Gastrocnemius medialis (tissue), 4 donors: Measurements from ENCODE around the gene RAD18. TPM values are rescaled to one million over a fixed set of nuclear protein-coding genes. Genes with fewer than 3 reads are reported as not detected.

ENCODE experiments used
- ATAC-seq, 2 donors: fragments of 150-250 bp; one replicate each; pipeline ENCODE4 v1.9.1; 2016
- DNase-seq, 2 donors: peaks; one replicate each; pipeline ENCODE4 v3.0.0-alpha.2; 2019
- H3K27ac ChIP-seq, 4 donors: fragments of 200-600 bp; sonication (generic); 1 replicate in 1 of 4; 2 replicates in 3 of 4; pipeline ENCODE4 v1.5.1; 2016 to 2018; ENCODE audit warnings: mild to moderate bottlenecking in 2 of 4, moderate library complexity in 1 of 4
- H3K27me3 ChIP-seq, 3 donors: fragments of 200-600 bp; sonication (generic) in 2 of 3; 1 replicate in 1 of 3; 2 replicates in 2 of 3; pipeline versions ENCODE4 v1.5.1 to v1.6.0; 2016 to 2019; ENCODE audit warnings: mild to moderate bottlenecking in 1 of 3, moderate library complexity in 1 of 3
- H3K36me3 ChIP-seq, 2 donors: fragments of 200-600 bp; sonication (generic) in 1 of 2; one replicate each; pipeline ENCODE4 v1.5.1; 2017 to 2018
- H3K4me1 ChIP-seq, 2 donors: fragments of 200-600 bp; sonication (generic) in 1 of 2; one replicate each; pipeline ENCODE4 v1.5.1; 2016 to 2017; ENCODE audit warnings: mild to moderate bottlenecking in 2 of 2
- H3K4me3 ChIP-seq, 4 donors: fragments of 200-600 bp; sonication (generic) in 3 of 4; 1 replicate in 1 of 4; 2 replicates in 3 of 4; pipeline ENCODE4 v1.5.1; 2016 to 2019; ENCODE audit warnings: mild to moderate bottlenecking in 2 of 4
- H3K9me3 ChIP-seq, 3 donors: fragments of 200-600 bp; sonication (generic) in 2 of 3; 1 replicate in 1 of 3; 2 replicates in 2 of 3; pipeline ENCODE4 v1.5.1; 2016 to 2019
- CTCF ChIP-seq, 5 experiments: fragments of 450-650 bp in 3 of 5; fragments of 200-600 bp in 2 of 5; sonication (generic) in 2 of 5; IDR thresholded peaks in 4 of 5; conservative IDR thresholded peaks in 1 of 5; 1 replicate in 4 of 5; 2 replicates in 1 of 5; pipeline ENCODE4 v1.5.1; 2016 to 2019; ENCODE audit warnings: antibody characterized with exemption in 5 of 5, mild to moderate bottlenecking in 3 of 5, moderate library complexity in 3 of 5
- POLR2A ChIP-seq, 2 donors: fragments of 450-650 bp; IDR thresholded peaks; one replicate each; pipeline ENCODE4 v1.6.1; 2017; ENCODE audit warnings: antibody characterized with exemption in 2 of 2, mild to moderate bottlenecking in 2 of 2, moderate library complexity in 2 of 2
- in situ Hi-C, 4 donors: fragments of 200-750 bp; cut with MboI; loops; one replicate each; pipeline versions ENCODE4 v1.15.0 to v1.8.0; 2017; ENCODE audit warnings: low sequenced_read_pairs in 4 of 4
- intact Hi-C: fragments of 100-400 bp; cut with DNase I; formaldehyde crosslinking; loops from one replicate; pipeline ENCODE4 v1.15.1; 2023; ENCODE audit warnings: low total_unique reads
- total RNA-seq, 4 donors: library from RNA; depleted of rRNA; stranded (reverse); fragments of >200 nt; gene quantifications; one replicate each; pipeline versions ENCODE4 v1.1.0 to v1.2.3, GENCODE V29; 2016

RAD18 gene
- total RNA-seq, 4 donors from 2014 or later = 1.8 to 5.8 (median 2.3) TPM

DNA sequence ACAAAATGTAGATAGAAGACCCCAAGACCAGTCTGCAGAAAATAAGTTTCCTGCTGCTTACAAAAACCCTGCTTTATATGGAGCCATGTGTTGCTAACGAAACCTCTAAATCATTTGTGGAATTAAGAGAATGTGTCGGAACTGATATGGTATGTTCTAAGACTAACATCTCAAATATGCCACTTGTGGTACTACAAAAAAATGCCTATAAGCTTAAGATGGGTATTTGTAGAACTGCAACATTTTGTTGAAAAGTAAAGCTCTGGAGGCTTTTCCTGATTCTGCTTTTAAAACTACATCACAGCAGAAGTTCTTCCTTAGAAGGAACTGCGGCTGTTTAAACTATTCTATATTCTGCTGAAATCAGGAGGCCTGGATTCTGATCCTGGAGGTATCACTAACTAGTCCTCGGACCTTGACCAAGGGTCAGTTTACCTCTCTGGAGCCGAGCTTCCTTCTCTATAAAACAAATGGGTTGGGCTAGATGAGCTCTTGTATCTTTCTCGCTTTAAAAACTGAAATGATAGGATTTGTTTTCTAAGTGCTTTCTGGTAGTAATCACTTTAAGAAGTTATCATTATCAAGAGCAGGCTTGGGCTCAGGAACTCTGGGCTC is 74.9 kb downstream of the RAD18 start:
- Histone ChIP-seq H3K9me3 (no peaks in the 10 kb centered on the region), H3K4me3 (no peak overlapping the region), H3K36me3 (no peaks in the 10 kb centered on the region), H3K4me1 (no peaks in the 10 kb centered on the region), H3K27me3 (no peaks in the 10 kb centered on the region), H3K27ac (no peak overlapping the region)
- no peak for TF ChIP-seq CTCF (IDR thresholded peaks at IDR 0.05 in 4 of 5, conservative IDR thresholded peaks at IDR 0.05 in 1 of 5)
- TF ChIP-seq POLR2A (IDR thresholded peaks at IDR 0.05) = no peak
- ATAC-seq (no peak), DNase-seq (no peak)
- in situ Hi-C loops = no loop called here
- intact Hi-C loops = no loop called here

- H3K27me3 ChIP-seq = no peaks in the 10 kb centered on the region
- H3K36me3 ChIP-seq = no peaks in the 10 kb centered on the region
- no peaks in the 10 kb centered on the region for H3K9me3 ChIP-seq
- H3K4me3 ChIP-seq = no peak overlapping the region
- no peak overlapping the region for H3K27ac ChIP-seq
- no peak for DNase-seq
- intact Hi-C loops (no loop called here), in situ Hi-C loops (no loop called here)
- TF ChIP-seq POLR2A (IDR thresholded peaks at IDR 0.05) (no peak), CTCF (IDR thresholded peaks at IDR 0.05 in 4 of 5, conservative IDR thresholded peaks at IDR 0.05 in 1 of 5) (no peak)
- ATAC-seq = no peak
- no peaks in the 10 kb centered on the region for H3K4me1 ChIP-seq
These were observed 75.6 kb downstream of the RAD18 start for GRCh38 chr3:8887435-8888300.

DNA sequence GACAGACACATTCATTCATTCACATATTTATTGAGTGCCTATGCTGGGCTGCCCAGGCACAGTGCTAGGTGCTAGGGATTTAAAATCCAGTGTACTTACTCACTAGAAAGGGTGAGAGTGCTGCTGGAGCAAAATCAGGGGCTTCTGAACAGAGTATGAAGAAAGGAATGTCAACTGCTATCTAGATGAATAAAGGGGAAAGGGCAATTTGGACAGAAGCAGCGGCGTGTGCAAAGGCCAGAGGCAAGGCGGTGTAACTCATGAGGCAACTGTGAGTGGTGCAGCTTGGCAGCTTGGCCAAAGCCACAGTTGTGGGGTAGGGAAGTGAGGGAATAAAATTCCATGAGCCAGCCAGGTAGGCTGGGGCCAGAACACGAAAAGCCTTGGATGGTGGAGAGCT is 76.7 kb downstream of the RAD18 start:
- Histone ChIP-seq H3K36me3 (no peaks in the 10 kb centered on the region), H3K27me3 (no peaks in the 10 kb centered on the region), H3K4me3 (no peak overlapping the region), H3K9me3 (no peaks in the 10 kb centered on the region), H3K27ac (no peak overlapping the region), H3K4me1 (no peaks in the 10 kb centered on the region)
- no peak for DNase-seq
- in situ Hi-C loops (no loop called here), intact Hi-C loops (no loop called here)
- ATAC-seq = no peak
- no peak for TF ChIP-seq CTCF (IDR thresholded peaks at IDR 0.05 in 4 of 5, conservative IDR thresholded peaks at IDR 0.05 in 1 of 5)
- TF ChIP-seq POLR2A (IDR thresholded peaks at IDR 0.05) = no peak

GRCh38 chr3:8885536-8886316 is 77.5 kb downstream of the RAD18 start:
- no peak for ATAC-seq
- H3K9me3 ChIP-seq = no peaks in the 10 kb centered on the region
- no peaks in the 10 kb centered on the region for H3K4me1 ChIP-seq
- in situ Hi-C loops = no loop called here
- H3K27me3 ChIP-seq = no peaks in the 10 kb centered on the region
- no peaks in the 10 kb centered on the region for H3K36me3 ChIP-seq
- DNase-seq = no peak
- H3K27ac ChIP-seq = no peak overlapping the region
- TF ChIP-seq POLR2A (IDR thresholded peaks at IDR 0.05) (no peak), CTCF (IDR thresholded peaks at IDR 0.05 in 4 of 5, conservative IDR thresholded peaks at IDR 0.05 in 1 of 5) (no peak)
- H3K4me3 ChIP-seq = no peak overlapping the region
- intact Hi-C loops = no loop called here
